ENCODE data around the gene PBX2.

- no peak for TF ChIP-seq CTCF (IDR thresholded peaks at IDR 0.05)
- TF ChIP-seq POLR2A (IDR thresholded peaks at IDR 0.05), result no peak
- TF ChIP-seq POLR2AphosphoS5 (IDR thresholded peaks at IDR 0.05), result no peak
These were observed 43.3 kb downstream of the PBX2 start for GRCh38 chr6:32146687-32147086.

Data from breast epithelium (tissue), 3 donors.